ENCODE measurements around the gene ALK. TPM values are rescaled to one million over a fixed set of nuclear protein-coding genes. Genes with fewer than 3 reads are reported as not detected.

Gene ALK
- total RNA-seq, 1 experiment from 2014 or later = 0.07 TPM

DNA sequence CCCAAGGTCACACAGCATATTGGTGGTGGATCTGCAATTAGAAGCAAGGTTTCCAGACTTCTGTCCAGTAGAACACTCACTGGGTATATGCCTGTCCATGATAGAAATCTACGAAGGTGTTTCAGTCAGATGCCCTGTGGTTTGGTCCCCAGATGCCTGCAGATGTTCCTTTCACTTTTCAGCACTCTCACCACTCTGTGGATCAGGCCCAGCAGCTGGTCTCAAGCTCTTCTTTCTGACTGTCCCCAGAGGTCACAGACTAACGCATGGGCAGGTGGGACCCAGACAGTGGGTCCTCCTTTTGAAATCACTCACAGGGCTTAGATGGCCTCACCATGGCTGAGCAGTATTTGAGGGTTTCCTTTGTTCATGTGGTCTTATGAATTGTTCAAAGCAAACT is 376.5 kb downstream of the ALK start:
- H3K27ac Mint-ChIP-seq (ENCODE audit: low read depth, unreplicated experiment) = no peak overlapping the region
- H3K36me3 Mint-ChIP-seq (ENCODE audit: insufficient read depth, unreplicated experiment) = no peaks in the 10 kb centered on the region
- no peak for TF ChIP-seq CTCF (IDR thresholded peaks at IDR 0.05; ENCODE audit: unreplicated experiment)
- BruUV-seq (replicated peaks) = no TSS peak
- POLR2A ChIA-PET = interaction anchor here (0.5 kb wide), 1 partner anchor 24 kb away, joined by 3 read pairs; no protein-coding TSS in a partner anchor
- H3K9me3 Mint-ChIP-seq (ENCODE audit: unreplicated experiment) = no peaks in the 10 kb centered on the region
- no peak for DNase-seq (ENCODE audit: unreplicated experiment)
- no peak overlapping the region for H3K4me3 Mint-ChIP-seq (ENCODE audit: unreplicated experiment)
- intact Hi-C loops (cut with micrococcal nuclease) = no loop called here
- CTCF ChIA-PET = no interaction called here
- peaks cover 31% of the 10 kb centered on the region for H3K27me3 Mint-ChIP-seq (ENCODE audit: insufficient read depth, unreplicated experiment)
- H3K4me1 Mint-ChIP-seq (ENCODE audit: insufficient read depth, unreplicated experiment) = no peaks in the 10 kb centered on the region

DNA sequence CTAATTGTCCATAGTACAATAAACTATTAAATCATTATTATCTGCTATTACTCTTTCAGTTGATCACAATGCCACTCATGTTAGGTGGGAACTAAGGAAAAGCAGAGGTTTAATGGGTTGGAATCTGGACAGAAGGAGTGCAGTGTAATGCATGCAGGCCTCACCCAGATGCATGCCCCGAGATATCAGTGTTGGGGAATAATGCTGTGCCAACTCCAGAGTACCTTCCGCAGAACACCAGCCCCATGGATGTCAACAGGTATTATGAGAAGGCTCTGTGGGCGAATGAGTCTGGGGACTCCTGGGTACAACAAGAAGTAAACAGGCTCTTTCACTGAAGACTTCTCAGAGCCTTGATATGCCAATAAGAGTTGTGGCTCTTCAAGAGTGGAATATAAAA is 377.4 kb downstream of the ALK start:
- peaks cover 31% of the 10 kb centered on the region for H3K27me3 Mint-ChIP-seq (ENCODE audit: insufficient read depth, unreplicated experiment)
- TF ChIP-seq CTCF (IDR thresholded peaks at IDR 0.05; ENCODE audit: unreplicated experiment) = no peak
- H3K27ac Mint-ChIP-seq (ENCODE audit: low read depth, unreplicated experiment) = no peak overlapping the region
- intact Hi-C loops (cut with micrococcal nuclease) = no loop called here
- no peak for DNase-seq (ENCODE audit: unreplicated experiment)
- CTCF ChIA-PET = no interaction called here
- BruUV-seq (replicated peaks) = no TSS peak
- POLR2A ChIA-PET = no interaction called here
- no peak overlapping the region for H3K4me3 Mint-ChIP-seq (ENCODE audit: unreplicated experiment)
- H3K36me3 Mint-ChIP-seq (ENCODE audit: insufficient read depth, unreplicated experiment) = no peaks in the 10 kb centered on the region
- no peaks in the 10 kb centered on the region for H3K4me1 Mint-ChIP-seq (ENCODE audit: insufficient read depth, unreplicated experiment)
- no peaks in the 10 kb centered on the region for H3K9me3 Mint-ChIP-seq (ENCODE audit: unreplicated experiment)

GRCh38 chr2:29535188-29535587 is 386.2 kb downstream of the ALK start:
- no peak for TF ChIP-seq CTCF (IDR thresholded peaks at IDR 0.05; ENCODE audit: unreplicated experiment)
- intact Hi-C loops (cut with micrococcal nuclease) = no loop called here
- DNase-seq (ENCODE audit: unreplicated experiment) = no peak
- CTCF ChIA-PET = interaction anchor here (0.9 kb wide), 1 partner anchor 387 kb away, joined by 3 read pairs; no protein-coding TSS in a partner anchor
- H3K36me3 Mint-ChIP-seq (ENCODE audit: insufficient read depth, unreplicated experiment) = no peaks in the 10 kb centered on the region
- no peaks in the 10 kb centered on the region for H3K4me1 Mint-ChIP-seq (ENCODE audit: insufficient read depth, unreplicated experiment)
- no peak overlapping the region for H3K4me3 Mint-ChIP-seq (ENCODE audit: unreplicated experiment)
- no peaks in the 10 kb centered on the region for H3K27me3 Mint-ChIP-seq (ENCODE audit: insufficient read depth, unreplicated experiment)
- POLR2A ChIA-PET = no interaction called here
- H3K27ac Mint-ChIP-seq (ENCODE audit: low read depth, unreplicated experiment) = no peak overlapping the region
- H3K9me3 Mint-ChIP-seq (ENCODE audit: unreplicated experiment) = no peaks in the 10 kb centered on the region
- no TSS peak for BruUV-seq (replicated peaks)

DNA sequence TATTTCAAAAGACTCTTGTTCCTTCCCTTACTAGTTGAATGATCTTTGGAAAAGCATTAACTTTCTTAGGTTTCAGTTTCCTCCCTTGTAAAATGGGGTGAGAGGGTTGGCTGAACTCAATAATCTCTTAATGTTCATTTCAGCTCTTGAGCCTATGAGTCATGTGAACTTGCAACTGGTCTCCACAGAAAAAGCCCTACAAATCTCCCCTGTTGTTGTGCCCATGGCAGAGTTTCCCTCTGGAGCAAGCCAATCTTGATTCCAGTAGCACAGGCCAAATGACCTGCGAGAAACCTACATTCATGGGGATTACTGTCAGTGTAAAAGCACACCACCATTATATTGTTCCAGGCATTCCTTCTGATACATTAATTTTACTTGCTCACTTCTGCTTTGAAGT is 388.9 kb downstream of the ALK start:
- no peaks in the 10 kb centered on the region for H3K27me3 Mint-ChIP-seq (ENCODE audit: insufficient read depth, unreplicated experiment)
- no peaks in the 10 kb centered on the region for H3K36me3 Mint-ChIP-seq (ENCODE audit: insufficient read depth, unreplicated experiment)
- BruUV-seq (replicated peaks) = no TSS peak
- no peak overlapping the region for H3K4me3 Mint-ChIP-seq (ENCODE audit: unreplicated experiment)
- DNase-seq (ENCODE audit: unreplicated experiment) = no peak
- CTCF ChIA-PET = interaction anchor here (0.6 kb wide), 1 partner anchor 369 kb away, joined by 3 read pairs; no protein-coding TSS in a partner anchor
- no peaks in the 10 kb centered on the region for H3K9me3 Mint-ChIP-seq (ENCODE audit: unreplicated experiment)
- H3K27ac Mint-ChIP-seq (ENCODE audit: low read depth, unreplicated experiment) = no peak overlapping the region
- H3K4me1 Mint-ChIP-seq (ENCODE audit: insufficient read depth, unreplicated experiment) = peaks cover 8% of the 10 kb centered on the region
- intact Hi-C loops (cut with micrococcal nuclease) = no loop called here
- POLR2A ChIA-PET = interaction anchor here (0.6 kb wide), 1 partner anchor 307 kb away, joined by 3 read pairs; no protein-coding TSS in a partner anchor
- no peak for TF ChIP-seq CTCF (IDR thresholded peaks at IDR 0.05; ENCODE audit: unreplicated experiment)

All from MCF 10A (cell line).